ENCODE data around the gene TCF21.
"Not testable (repeated sequence)": the region's sequence is repeated elsewhere in the genome, so short reads cannot be mapped to it uniquely, and the experiment has no call there.

TCF21 gene

GRCh38 chr6:133888929-133889556 lies at the start of gene TCF21:
TSS of gene TCF21 (plus strand) at chr6:133889113. CDS start at chr6:133889398, 285 bp downstream.
- no peak for TF ChIP-seq GATA1 (IDR thresholded peaks at IDR 0.05; ENCODE audit: low read depth, low read length)
- no peak for TF ChIP-seq POLR2A (IDR thresholded peaks at IDR 0.05; ENCODE audit: low read length)
- DNase-seq: no peak

- TF ChIP-seq GATA1 (IDR thresholded peaks at IDR 0.05; ENCODE audit: low read depth, low read length): no peak
- no peak for TF ChIP-seq POLR2A (IDR thresholded peaks at IDR 0.05; ENCODE audit: low read length)
- DNase-seq: no peak
These were observed 47.7 kb upstream of the TCF21 start for GRCh38 chr6:133841176-133841575.

GRCh38 chr6:133843098-133843497 lies 45.8 kb upstream of the TCF21 start:
- TF ChIP-seq POLR2A (IDR thresholded peaks at IDR 0.05; ENCODE audit: low read length) (no peak), GATA1 (IDR thresholded peaks at IDR 0.05; ENCODE audit: low read depth, low read length) (no peak)
- no peak for DNase-seq

GRCh38 chr6:133844709-133845108 lies 44.2 kb upstream of the TCF21 start:
- no peak for DNase-seq
- TF ChIP-seq GATA1 (IDR thresholded peaks at IDR 0.05; ENCODE audit: low read depth, low read length) (no peak), POLR2A (IDR thresholded peaks at IDR 0.05; ENCODE audit: low read length) (no peak)

GRCh38 chr6:133854041-133854363 lies 34.9 kb upstream of the TCF21 start:
- TF ChIP-seq POLR2A (IDR thresholded peaks at IDR 0.05; ENCODE audit: low read length) (no peak), GATA1 (IDR thresholded peaks at IDR 0.05; ENCODE audit: low read depth, low read length) (no peak)
- no peak for DNase-seq

GRCh38 chr6:133854364-133855275 lies 34.3 kb upstream of the TCF21 start:
- TF ChIP-seq POLR2A (IDR thresholded peaks at IDR 0.05; ENCODE audit: low read length) (no peak), GATA1 (IDR thresholded peaks at IDR 0.05; ENCODE audit: low read depth, low read length) (no peak)
- no peak for DNase-seq

GRCh38 chr6:133855276-133855990 lies 33.5 kb upstream of the TCF21 start:
- no peak for DNase-seq
- no peak for TF ChIP-seq POLR2A (IDR thresholded peaks at IDR 0.05; ENCODE audit: low read length)
- no peak for TF ChIP-seq GATA1 (IDR thresholded peaks at IDR 0.05; ENCODE audit: low read depth, low read length)

- no peak for DNase-seq
- TF ChIP-seq GATA1 (IDR thresholded peaks at IDR 0.05; ENCODE audit: low read depth, low read length) (no peak), POLR2A (IDR thresholded peaks at IDR 0.05; ENCODE audit: low read length) (no peak)
These were observed 32.9 kb upstream of the TCF21 start for GRCh38 chr6:133855991-133856370.

- TF ChIP-seq GATA1 (IDR thresholded peaks at IDR 0.05; ENCODE audit: low read depth, low read length) (no peak), POLR2A (IDR thresholded peaks at IDR 0.05; ENCODE audit: low read length) (no peak)
- no peak for DNase-seq
These were observed 32.0 kb upstream of the TCF21 start for GRCh38 chr6:133856911-133857310.

GRCh38 chr6:133857696-133858095 lies 31.2 kb upstream of the TCF21 start:
- no peak for TF ChIP-seq GATA1 (IDR thresholded peaks at IDR 0.05; ENCODE audit: low read depth, low read length)
- no peak for TF ChIP-seq POLR2A (IDR thresholded peaks at IDR 0.05; ENCODE audit: low read length)
- DNase-seq: no peak

GRCh38 chr6:133861337-133861736 lies 27.6 kb upstream of the TCF21 start:
- not testable (repeated sequence) for DNase-seq

- TF ChIP-seq GATA1 (IDR thresholded peaks at IDR 0.05; ENCODE audit: low read depth, low read length) (no peak), POLR2A (IDR thresholded peaks at IDR 0.05; ENCODE audit: low read length) (no peak)
These were observed 25.7 kb upstream of the TCF21 start for GRCh38 chr6:133863228-133863627.

GRCh38 chr6:133865680-133866079 lies 23.2 kb upstream of the TCF21 start:
- no peak for TF ChIP-seq POLR2A (IDR thresholded peaks at IDR 0.05; ENCODE audit: low read length)
- TF ChIP-seq GATA1 (IDR thresholded peaks at IDR 0.05; ENCODE audit: low read depth, low read length): no peak
- DNase-seq: no peak

More at GRCh38 chr6:133863228-133863627, 25.7 kb upstream of the TCF21 start:
- no peak for DNase-seq

- TF ChIP-seq GATA1 (IDR thresholded peaks at IDR 0.05; ENCODE audit: low read depth, low read length) (no peak), POLR2A (IDR thresholded peaks at IDR 0.05; ENCODE audit: low read length) (no peak)
- DNase-seq: no peak
These were observed 17.8 kb upstream of the TCF21 start for GRCh38 chr6:133871131-133871530.
